Tibial nerve (tissue), 3 donors: ENCODE data around the gene HIGD2B.

Source experiments
- CTCF ChIP-seq, 5 experiments: fragments of 200-600 bp in 3 of 5; fragments of 450-650 bp in 2 of 5; sonication (generic) in 3 of 5; IDR thresholded peaks; one replicate each; pipeline ENCODE4 v1.5.1; 2016 to 2019; ENCODE audit warnings: antibody characterized with exemption in 5 of 5, mild to moderate bottlenecking in 3 of 5, moderate library complexity in 2 of 5
- POLR2A ChIP-seq, 2 donors: fragments of 450-650 bp; IDR thresholded peaks; one replicate each; pipeline ENCODE4 v1.6.1; 2017; ENCODE audit warnings: antibody characterized with exemption in 2 of 2, mild to moderate bottlenecking in 2 of 2, moderate library complexity in 2 of 2

GRCh38 chr15:72732086-72732485 is 46.1 kb upstream of the HIGD2B start:
- no peak for TF ChIP-seq CTCF (IDR thresholded peaks at IDR 0.05)
- no peak for TF ChIP-seq POLR2A (IDR thresholded peaks at IDR 0.05)
